Caco-2 (cell line): ENCODE results near the gene CARNS1. TPM values are rescaled to one million over a fixed set of nuclear protein-coding genes. Genes with fewer than 3 reads are reported as not detected.
A peak's percentile ranks its signal among the peaks of the same experiment; 100 is the strongest.
"Not testable (repeated sequence)": the region's sequence is repeated elsewhere in the genome, so short reads cannot be mapped to it uniquely, and the experiment has no call there.

Source experiments
- BruUV-seq: library from RNA; stranded (reverse); fragments of 400-500 nt; replicated peaks from 2 replicates; lab custom pipeline; 2021; lab: Mats Ljungman, UMichigan
- CTCF ChIA-PET: fragments of 300-600 bp; sonication (Branson Sonifier 250); formaldehyde crosslinking; loops from one replicate; lab custom pipeline; 2022; ENCODE audit warnings: antibody characterized with exemption; lab: Charles Lee
- POLR2A ChIA-PET: fragments of 300-600 bp; sonication (Branson Sonifier 250); formaldehyde crosslinking; loops from one replicate; lab custom pipeline; 2022; ENCODE audit warnings: antibody characterized with exemption; lab: Charles Lee
- DNase-seq, 2 experiments: peaks; one replicate each; pipeline versions ENCODE4 v3.0.0 to v3.0.0-alpha.2; 2020 to 2022
- H3K27me3 ChIP-seq: replicated peaks from 2 replicates; pipeline ENCODE4 v1.6.0; 2011; ENCODE audit warnings: low read length; ENCODE audit not compliant: control insufficient read depth, insufficient read depth
- H3K36me3 ChIP-seq: 2 replicates; pipeline ENCODE4 v1.5.1; 2011; ENCODE audit warnings: low read length; ENCODE audit not compliant: control insufficient read depth, insufficient read depth
- H3K4me1 ChIP-seq: fragments of 250-450 bp; sonication (Bioruptor Pico); 2 replicates; pipeline ENCODE4 v1.5.1; 2020; ENCODE audit warnings: mild to moderate bottlenecking
- H3K4me3 ChIP-seq: 2 replicates; pipeline ENCODE4 v1.5.1; 2011; ENCODE audit warnings: low read depth, mild to moderate bottlenecking, control low read depth, low read length
- H3K9me3 ChIP-seq: fragments of 250-450 bp; sonication (Bioruptor Pico); 2 replicates; pipeline ENCODE4 v1.5.1; 2020; ENCODE audit warnings: mild to moderate bottlenecking, moderate library complexity
- H3K27ac Mint-ChIP-seq: one replicate; pipeline ENCODE4 v1.8.0; 2022; ENCODE audit warnings: mixed read lengths; ENCODE audit not compliant: unreplicated experiment
- H3K27me3 Mint-ChIP-seq: one replicate; pipeline ENCODE4 v1.8.0; 2022; ENCODE audit warnings: mixed read lengths; ENCODE audit not compliant: insufficient read depth, unreplicated experiment
- H3K36me3 Mint-ChIP-seq: one replicate; pipeline ENCODE4 v1.8.0; 2022; ENCODE audit warnings: mild to moderate bottlenecking, mixed read lengths; ENCODE audit not compliant: insufficient read depth, unreplicated experiment
- H3K4me1 Mint-ChIP-seq: one replicate; pipeline ENCODE4 v1.8.0; 2022; ENCODE audit warnings: low read depth, mixed read lengths; ENCODE audit not compliant: unreplicated experiment
- H3K4me3 Mint-ChIP-seq: one replicate; pipeline ENCODE4 v1.8.0; 2022; ENCODE audit warnings: mild to moderate bottlenecking, moderate library complexity, mixed read lengths; ENCODE audit not compliant: unreplicated experiment
- H3K9me3 Mint-ChIP-seq: one replicate; pipeline ENCODE4 v1.8.0; 2022; ENCODE audit warnings: mixed read lengths; ENCODE audit not compliant: unreplicated experiment
- intact Hi-C: fragments of 100-400 bp; cut with micrococcal nuclease; formaldehyde crosslinking; loops from one replicate; pipeline ENCODE4 v1.10.0; 2022; ENCODE audit not compliant: unreplicated experiment
- total RNA-seq: library from RNA; stranded (reverse); gene quantifications from 2 replicates; pipeline ENCODE4 v1.2.3, GENCODE V29; 2022
- TF ChIP-seq, protein P1 (sequence below), 2 experiments: fragments of 200-600 bp in 1 of 2; IDR thresholded peaks; 1 replicate in 1 of 2; 2 replicates in 1 of 2; pipeline versions ENCODE4 v1.5.1 to v1.8.0; 2011 to 2022; ENCODE audit warnings: antibody characterized with exemption in 1 of 2, control low read depth in 1 of 2, inconsistent platforms in 1 of 2, low read depth in 1 of 2, low read length in 1 of 2, mild to moderate bottlenecking in 1 of 2, moderate library complexity in 1 of 2; ENCODE audit not compliant: insufficient read depth in 1 of 2, severe bottlenecking in 1 of 2, unreplicated experiment in 1 of 2

Gene CARNS1
- total RNA-seq, 1 experiment from 2014 or later: 0.09 TPM

DNA sequence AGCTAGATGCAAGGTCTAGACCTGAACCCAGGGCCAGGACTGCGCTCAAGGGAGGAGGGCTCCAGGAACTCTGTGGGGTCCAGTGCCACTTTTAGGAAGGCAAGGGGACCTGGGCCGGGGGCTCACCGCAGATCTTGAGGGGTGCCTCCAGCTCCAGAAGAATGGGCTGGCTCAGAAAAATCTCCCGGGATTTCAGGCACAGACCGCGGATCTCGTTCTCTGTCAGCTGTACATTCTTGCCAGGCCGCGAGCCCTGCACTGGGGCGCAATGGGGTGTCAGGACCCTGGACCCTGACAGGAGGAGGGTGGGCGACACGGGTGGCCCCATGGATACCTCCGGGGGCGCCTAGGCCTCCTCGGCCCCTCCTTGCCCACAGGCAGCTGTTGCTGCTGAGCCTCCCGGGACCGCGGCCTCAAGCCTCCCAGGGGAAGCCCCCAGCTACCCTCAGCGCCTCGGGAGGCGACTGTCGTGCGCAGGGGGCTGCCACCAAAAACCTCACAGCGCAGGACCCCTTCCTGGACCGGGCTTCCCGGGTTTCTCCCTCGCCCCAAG, 14.5 kb upstream of the CARNS1 start:
- H3K27me3 Mint-ChIP-seq: no peaks in the 10 kb centered on the region
- H3K4me3 Mint-ChIP-seq: peak overlapping the region; percentile 75
- intact Hi-C loops: loop anchor here (1.0 to 5.0 kb wide), 4 partner anchors 28 to 106 kb away; partner anchors contain the start of genes AIP, CDK2AP2, PITPNM1 and RPS6KB2

DNA sequence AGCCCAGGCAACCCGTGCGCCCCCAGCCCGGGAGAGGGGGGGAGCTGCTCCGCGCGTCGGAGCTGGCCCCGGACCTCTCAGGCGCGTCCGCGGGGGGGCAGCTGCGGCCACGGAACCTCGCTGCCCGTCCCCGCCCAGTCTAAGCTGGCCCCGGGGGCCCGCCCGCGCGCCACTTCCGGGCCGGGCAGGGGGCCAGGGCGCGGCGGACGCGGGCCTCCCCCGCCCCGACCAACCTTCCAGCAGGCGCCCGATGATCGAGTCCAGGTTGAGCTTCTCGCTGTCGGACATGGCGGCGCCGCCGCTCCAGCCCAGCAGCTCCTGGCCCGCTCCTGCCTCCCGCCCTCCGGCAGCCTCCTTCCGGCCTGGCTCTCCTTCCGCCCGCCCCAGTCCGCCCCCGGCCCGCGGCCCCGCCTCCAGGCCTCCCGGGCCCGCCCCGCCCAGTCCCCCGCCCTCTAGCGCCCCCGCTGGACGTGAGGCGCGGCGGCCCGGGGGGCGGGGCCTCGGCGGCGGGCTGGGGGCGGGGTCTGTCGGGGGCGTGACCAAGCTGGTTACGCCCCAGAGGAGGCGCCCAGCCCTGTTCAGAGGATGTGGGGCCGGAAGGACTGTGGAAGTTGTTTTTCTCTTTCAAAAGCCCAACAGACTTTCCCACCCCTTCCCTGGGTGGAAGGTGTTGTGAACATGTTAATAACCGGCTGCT, 13.8 kb upstream of the CARNS1 start, which contains the start of gene PPP1CA:
PPP1CA (minus strand) TSS at position 364 of the 697 bp plus-strand sequence; CDS start at position 288, 76 bp downstream.
- peaks cover 16% of the 10 kb centered on the region for H3K36me3 ChIP-seq
- peak within 1 kb of the TSS; percentile 69 for H3K4me3 ChIP-seq
- Mint-ChIP-seq H3K27me3 (no peaks in the 10 kb centered on the region), H3K9me3 (no peaks in the 10 kb centered on the region), H3K36me3 (peaks cover 48% of the 10 kb centered on the region), H3K4me1 (peaks cover 2% of the 10 kb centered on the region), H3K27ac (peak within 1 kb of the TSS; percentile 74), H3K4me3 (peak within 1 kb of the TSS; percentile 75)
- ChIA-PET POLR2A (interaction anchor here (0.6 to 2.8 kb wide), 30 partner anchors 10 to 326 kb away, joined by 3 to 63 read pairs (median 6); partner anchors contain the start of genes AIP, CORO1B, GSTP1 and KDM2A), CTCF (interaction anchor here (0.5 to 2.5 kb wide), 35 partner anchors 9 to 546 kb away, joined by 3 to 73 read pairs (median 9); partner anchors contain the start of genes AIP, CARNS1, CLCF1 and CORO1B)
- TF ChIP-seq, protein P1, sequence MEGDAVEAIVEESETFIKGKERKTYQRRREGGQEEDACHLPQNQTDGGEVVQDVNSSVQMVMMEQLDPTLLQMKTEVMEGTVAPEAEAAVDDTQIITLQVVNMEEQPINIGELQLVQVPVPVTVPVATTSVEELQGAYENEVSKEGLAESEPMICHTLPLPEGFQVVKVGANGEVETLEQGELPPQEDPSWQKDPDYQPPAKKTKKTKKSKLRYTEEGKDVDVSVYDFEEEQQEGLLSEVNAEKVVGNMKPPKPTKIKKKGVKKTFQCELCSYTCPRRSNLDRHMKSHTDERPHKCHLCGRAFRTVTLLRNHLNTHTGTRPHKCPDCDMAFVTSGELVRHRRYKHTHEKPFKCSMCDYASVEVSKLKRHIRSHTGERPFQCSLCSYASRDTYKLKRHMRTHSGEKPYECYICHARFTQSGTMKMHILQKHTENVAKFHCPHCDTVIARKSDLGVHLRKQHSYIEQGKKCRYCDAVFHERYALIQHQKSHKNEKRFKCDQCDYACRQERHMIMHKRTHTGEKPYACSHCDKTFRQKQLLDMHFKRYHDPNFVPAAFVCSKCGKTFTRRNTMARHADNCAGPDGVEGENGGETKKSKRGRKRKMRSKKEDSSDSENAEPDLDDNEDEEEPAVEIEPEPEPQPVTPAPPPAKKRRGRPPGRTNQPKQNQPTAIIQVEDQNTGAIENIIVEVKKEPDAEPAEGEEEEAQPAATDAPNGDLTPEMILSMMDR (IDR thresholded peaks at IDR 0.05; ENCODE audit: insufficient read depth in 1 of 2, low read depth in 1 of 2, low read length in 1 of 2, severe bottlenecking in 1 of 2, unreplicated experiment in 1 of 2): peak; percentile 41 to 58
- peak; percentile 94 to 98 for DNase-seq
- intact Hi-C loops: loop anchor here (1.0 to 5.0 kb wide), 5 partner anchors 20 to 106 kb away; partner anchors contain the start of genes AIP, CDK2AP2, PITPNM1 and RPS6KB2
- H3K4me1 ChIP-seq: peaks cover 14% of the 10 kb centered on the region
- BruUV-seq: no TSS peak
- H3K9me3 ChIP-seq: no peaks in the 10 kb centered on the region
- H3K27me3 ChIP-seq: no peaks in the 10 kb centered on the region

More for the DNA sequence above, 14.5 kb upstream of the CARNS1 start:
- ChIA-PET POLR2A (interaction anchor here (0.6 to 2.8 kb wide), 22 partner anchors 9 to 326 kb away, joined by 3 to 63 read pairs (median 7); partner anchors contain the start of genes AIP, CORO1B, GSTP1 and KDM2A), CTCF (interaction anchor here (0.7 to 2.5 kb wide), 32 partner anchors 9 to 229 kb away, joined by 3 to 73 read pairs (median 10); partner anchors contain the start of genes AIP, CARNS1, CLCF1 and CORO1B)
- TF ChIP-seq, protein P1 (IDR thresholded peaks at IDR 0.05; ENCODE audit: insufficient read depth in 1 of 2, low read depth in 1 of 2, low read length in 1 of 2, severe bottlenecking in 1 of 2, unreplicated experiment in 1 of 2): no peak
- H3K36me3 Mint-ChIP-seq: peaks cover 49% of the 10 kb centered on the region
- DNase-seq: no peak
- H3K27ac Mint-ChIP-seq: peak overlapping the region; percentile 74
- no peaks in the 10 kb centered on the region for H3K27me3 ChIP-seq
- H3K4me1 Mint-ChIP-seq: peaks cover 8% of the 10 kb centered on the region
- H3K9me3 ChIP-seq: no peaks in the 10 kb centered on the region
- H3K36me3 ChIP-seq: peaks cover 16% of the 10 kb centered on the region
- peak overlapping the region; percentile 69 for H3K4me3 ChIP-seq
- peaks cover 14% of the 10 kb centered on the region for H3K4me1 ChIP-seq
- BruUV-seq: no TSS peak
- no peaks in the 10 kb centered on the region for H3K9me3 Mint-ChIP-seq

- not testable (repeated sequence) for DNase-seq, H3K9me3 Mint-ChIP-seq, H3K27me3 ChIP-seq, H3K27me3 Mint-ChIP-seq, H3K4me3 ChIP-seq, H3K9me3 ChIP-seq, H3K4me1 Mint-ChIP-seq, H3K4me3 Mint-ChIP-seq
- intact Hi-C loops: loop anchor here (1.0 to 5.0 kb wide), 3 partner anchors 19 to 105 kb away; partner anchors contain the start of genes AIP, CDK2AP2 and PITPNM1
- Histone ChIP-seq H3K4me1 (peaks cover 14% of the 10 kb centered on the region), H3K36me3 (peaks cover 15% of the 10 kb centered on the region)
- CTCF ChIA-PET: interaction anchor here (0.5 to 2.5 kb wide), 30 partner anchors 10 to 546 kb away, joined by 3 to 73 read pairs (median 10); partner anchors contain the start of genes AIP, CARNS1, CLCF1 and CORO1B
- Mint-ChIP-seq H3K36me3 (peaks cover 42% of the 10 kb centered on the region), H3K27ac (peak overlapping the region; percentile 74)
- TSS peak; percentile 44 for BruUV-seq
- POLR2A ChIA-PET: interaction anchor here (0.6 to 2.8 kb wide), 23 partner anchors 9 to 283 kb away, joined by 3 to 63 read pairs (median 6); partner anchors contain the start of genes AIP, GSTP1, KDM2A and POLD4
Observed at GRCh38 chr11:67402192-67402839, 13.2 kb upstream of the CARNS1 start.

- H3K27me3 Mint-ChIP-seq, H3K4me3 Mint-ChIP-seq, H3K4me3 ChIP-seq, H3K4me1 Mint-ChIP-seq, H3K9me3 ChIP-seq, POLR2A ChIA-PET, H3K36me3 ChIP-seq, H3K9me3 Mint-ChIP-seq, DNase-seq, H3K27me3 ChIP-seq, BruUV-seq, H3K27ac Mint-ChIP-seq: not testable (repeated sequence)
- CTCF ChIA-PET: interaction anchor here (0.7 kb wide), 1 partner anchor 38 kb away, joined by 4 read pairs; no protein-coding TSS in a partner anchor
- intact Hi-C loops: loop anchor here (5.0 kb wide), 2 partner anchors 79 to 104 kb away; partner anchors contain the start of genes AIP, CDK2AP2 and PITPNM1
- peaks cover 14% of the 10 kb centered on the region for H3K4me1 ChIP-seq
- peaks cover 36% of the 10 kb centered on the region for H3K36me3 Mint-ChIP-seq
Observed at GRCh38 chr11:67403085-67403484, 12.4 kb upstream of the CARNS1 start.
